GM23338 (cell line): Measurements from ENCODE around the gene SESN3. TPM values are rescaled to one million over a fixed set of nuclear protein-coding genes. Genes with fewer than 3 reads are reported as not detected.

Experiments
- ATAC-seq: fragments of 200-7000 bp; cut with Tn5 transposase; 3 replicates; pipeline ENCODE4 v1.9.1; 2020
- DNase-seq: peaks from one replicate; pipeline ENCODE4 v3.0.0-alpha.2; 2015; ENCODE audit warnings: low spot score
- H2AFZ ChIP-seq: fragments of 200-600 bp; sonication (generic); 2 replicates; pipeline ENCODE4 v1.8.0; 2016; ENCODE audit warnings: antibody characterized with exemption, mild to moderate bottlenecking, moderate library complexity
- H3F3A ChIP-seq: fragments of 200-600 bp; sonication (generic); replicated peaks from 2 replicates; pipeline ENCODE4 v1.8.0; 2017; ENCODE audit warnings: antibody characterized with exemption, mixed run types, low read depth
- H3K27ac ChIP-seq: fragments of 200-600 bp; sonication (generic); 2 replicates; pipeline ENCODE4 v1.6.1; 2016; ENCODE audit warnings: low read depth
- H3K27me3 ChIP-seq: fragments of 200-600 bp; sonication (generic); 2 replicates; pipeline ENCODE4 v1.8.0; 2016; ENCODE audit warnings: mild to moderate bottlenecking, mixed run types, moderate library complexity; ENCODE audit not compliant: insufficient read depth
- H3K36me3 ChIP-seq: fragments of 200-600 bp; sonication (generic); 2 replicates; pipeline ENCODE4 v1.8.0; 2016; ENCODE audit warnings: mild to moderate bottlenecking; ENCODE audit not compliant: insufficient read depth
- H3K4me1 ChIP-seq: fragments of 200-600 bp; sonication (generic); 2 replicates; pipeline ENCODE4 v1.8.0; 2016; ENCODE audit warnings: mild to moderate bottlenecking, moderate library complexity; ENCODE audit not compliant: insufficient read depth
- H3K4me2 ChIP-seq: fragments of 200-600 bp; sonication (generic); 2 replicates; pipeline ENCODE4 v1.7.1; 2017; ENCODE audit warnings: mixed run types
- H3K4me3 ChIP-seq: fragments of 200-600 bp; sonication (generic); 2 replicates; pipeline ENCODE4 v1.6.1; 2016; ENCODE audit warnings: mixed run types
- H3K79me2 ChIP-seq: fragments of 200-600 bp; sonication (generic); replicated peaks from 2 replicates; pipeline ENCODE4 v1.8.0; 2017; ENCODE audit warnings: mild to moderate bottlenecking; ENCODE audit not compliant: insufficient read depth
- H3K9me2 ChIP-seq: fragments of 200-600 bp; sonication (generic); 2 replicates; pipeline ENCODE4 v1.8.0; 2017; ENCODE audit not compliant: insufficient read depth
- H4K20me1 ChIP-seq: fragments of 200-600 bp; sonication (generic); replicated peaks from 2 replicates; pipeline ENCODE4 v1.8.0; 2017; ENCODE audit warnings: mild to moderate bottlenecking; ENCODE audit not compliant: insufficient read depth
- H3K27ac Mint-ChIP-seq: 2 replicates; pipeline ENCODE4 v1.8.0; 2020; ENCODE audit warnings: inconsistent platforms, mild to moderate bottlenecking, moderate library complexity, mixed read lengths
- H3K27me3 Mint-ChIP-seq: 3 replicates; pipeline ENCODE4 v1.8.0; 2022; ENCODE audit warnings: low read depth, mild to moderate bottlenecking, moderate library complexity, mixed read lengths, inconsistent platforms; ENCODE audit not compliant: insufficient read depth, poor library complexity
- H3K36me3 Mint-ChIP-seq: 3 replicates; pipeline ENCODE4 v1.8.0; 2021; ENCODE audit warnings: low read depth, mild to moderate bottlenecking, inconsistent platforms, moderate library complexity, mixed read lengths
- H3K4me1 Mint-ChIP-seq: 3 replicates; pipeline ENCODE4 v1.8.0; 2020; ENCODE audit warnings: mild to moderate bottlenecking, inconsistent platforms, mixed read lengths
- H3K4me3 Mint-ChIP-seq: 3 replicates; pipeline ENCODE4 v1.8.0; 2021; ENCODE audit warnings: moderate library complexity, mild to moderate bottlenecking, inconsistent platforms, mixed read lengths
- H3K9me3 Mint-ChIP-seq: 3 replicates; pipeline ENCODE4 v1.8.0; 2020; ENCODE audit warnings: moderate library complexity, mild to moderate bottlenecking, inconsistent platforms, mixed read lengths
- CREB1 ChIP-seq: fragments of 250-450 bp; sonication (Bioruptor Pico); IDR thresholded peaks from 2 replicates; pipeline ENCODE4 v1.5.0; 2020; ENCODE audit warnings: low read depth, mild to moderate bottlenecking, moderate library complexity
- EZH2 ChIP-seq: fragments of 200-600 bp; sonication (generic); IDR thresholded peaks from one replicate; pipeline ENCODE4 v1.8.0; 2017; ENCODE audit warnings: antibody characterized with exemption, mild to moderate bottlenecking, low read depth; ENCODE audit not compliant: unreplicated experiment
- EZH2phosphoT487 ChIP-seq: fragments of 200-600 bp; sonication (generic); IDR thresholded peaks from one replicate; pipeline ENCODE4 v1.8.1; 2018; ENCODE audit warnings: antibody characterized with exemption; ENCODE audit not compliant: unreplicated experiment
- JUNB ChIP-seq: IDR thresholded peaks from one replicate; pipeline ENCODE4 v1.6.1; 2016; ENCODE audit warnings: antibody characterized with exemption; ENCODE audit not compliant: unreplicated experiment
- NANOG ChIP-seq: IDR thresholded peaks from 2 replicates; pipeline ENCODE4 v1.6.1; 2016; ENCODE audit warnings: antibody characterized with exemption, borderline replicate concordance
- POLR2AphosphoS5 ChIP-seq: IDR thresholded peaks from 2 replicates; pipeline ENCODE4 v1.6.1; 2016; ENCODE audit warnings: antibody characterized with exemption, low read depth
- STAT1 ChIP-seq: IDR thresholded peaks from one replicate; pipeline ENCODE4 v1.6.1; 2016; ENCODE audit warnings: antibody characterized with exemption; ENCODE audit not compliant: unreplicated experiment
- ZNF114 ChIP-seq: fragments of 250-450 bp; sonication (Bioruptor Pico); IDR thresholded peaks from 2 replicates; pipeline ENCODE4 v1.5.0; 2020; ENCODE audit warnings: mild to moderate bottlenecking, moderate library complexity
- ZNF331 ChIP-seq: fragments of 250-450 bp; sonication (Bioruptor Pico); IDR thresholded peaks from 2 replicates; pipeline ENCODE4 v1.5.0; 2020; ENCODE audit warnings: low read depth, mild to moderate bottlenecking, moderate library complexity
- polyA plus RNA-seq: library from polyadenylated mRNA; unstranded; fragments of >200 nt; fragmentation: Nextera tagmentation; extraction: Ambion mirVana; gene quantifications from 2 replicates; pipeline ENCODE4 v1.2.1, GENCODE V29; 2016
- total RNA-seq: library from RNA; depleted of rRNA; stranded (reverse); fragments of >200 nt; shearing (Covaris generic); gene quantifications from 2 replicates; pipeline ENCODE4 v1.2.3, GENCODE V29; 2014
- TF ChIP-seq, protein P1 (sequence below): IDR thresholded peaks from 2 replicates; pipeline ENCODE4 v1.6.1; 2016; ENCODE audit warnings: antibody characterized with exemption
- TF ChIP-seq, protein P2 (sequence below): IDR thresholded peaks from one replicate; pipeline ENCODE4 v1.6.1; 2018; ENCODE audit warnings: antibody characterized with exemption; ENCODE audit not compliant: unreplicated experiment
- TF ChIP-seq, protein P3 (sequence below), 2 experiments: fragments of 200-600 bp in 1 of 2; sonication (generic) in 1 of 2; conservative IDR thresholded peaks; 2 replicates each; pipeline versions ENCODE4 v1.5.1 to v1.6.1; 2016 to 2017; ENCODE audit warnings: antibody characterized with exemption in 2 of 2, low read depth in 2 of 2, mild to moderate bottlenecking in 2 of 2, moderate library complexity in 1 of 2
- TF ChIP-seq, protein P4 (sequence below): fragments of 250-450 bp; sonication (Bioruptor Pico); IDR thresholded peaks from 2 replicates; pipeline ENCODE4 v1.5.0; 2020; ENCODE audit warnings: mild to moderate bottlenecking, moderate library complexity

SESN3 gene
- total and polyA plus RNA-seq, 2 experiments from 2014 or later: 5.5 to 30.5 TPM

DNA sequence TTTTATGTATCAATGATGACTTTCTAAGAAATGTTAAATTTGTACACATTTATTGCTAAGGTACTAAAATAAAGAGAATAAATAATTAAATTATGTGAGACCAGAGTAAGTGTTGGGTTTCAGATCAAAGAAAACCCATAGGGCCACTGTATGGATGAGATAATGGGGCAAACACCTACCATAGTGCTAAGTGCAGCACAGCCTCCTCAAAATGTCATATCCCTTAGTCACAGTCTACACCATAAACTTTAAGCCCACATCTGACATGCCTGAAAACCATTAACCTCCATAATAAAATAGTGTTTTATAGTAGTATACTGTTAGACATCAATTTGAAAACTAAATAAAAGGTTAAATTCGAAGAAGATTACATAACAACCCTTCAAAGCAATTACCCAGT lies 37.5 kb downstream of the SESN3 start:
- no peaks in the 10 kb centered on the region for H3K79me2 ChIP-seq

More for the DNA sequence above, 37.5 kb downstream of the SESN3 start:
- Mint-ChIP-seq H3K27me3 (no peaks in the 10 kb centered on the region), H3K4me3 (no peak overlapping the region), H3K4me1 (peaks cover 12% of the 10 kb centered on the region), H3K27ac (no peak overlapping the region), H3K9me3 (no peaks in the 10 kb centered on the region), H3K36me3 (0 out of 3 replicates have a peak, but pooled peaks cover 4% of the 10 kb centered on the region)
- H2AFZ ChIP-seq: no peak overlapping the region
- no peaks in the 10 kb centered on the region for H3F3A ChIP-seq
- H3K27me3 ChIP-seq: no peaks in the 10 kb centered on the region
- DNase-seq (no peak), ATAC-seq (no peak)
- no peak for TF ChIP-seq EZH2
- TF ChIP-seq, protein P1, sequence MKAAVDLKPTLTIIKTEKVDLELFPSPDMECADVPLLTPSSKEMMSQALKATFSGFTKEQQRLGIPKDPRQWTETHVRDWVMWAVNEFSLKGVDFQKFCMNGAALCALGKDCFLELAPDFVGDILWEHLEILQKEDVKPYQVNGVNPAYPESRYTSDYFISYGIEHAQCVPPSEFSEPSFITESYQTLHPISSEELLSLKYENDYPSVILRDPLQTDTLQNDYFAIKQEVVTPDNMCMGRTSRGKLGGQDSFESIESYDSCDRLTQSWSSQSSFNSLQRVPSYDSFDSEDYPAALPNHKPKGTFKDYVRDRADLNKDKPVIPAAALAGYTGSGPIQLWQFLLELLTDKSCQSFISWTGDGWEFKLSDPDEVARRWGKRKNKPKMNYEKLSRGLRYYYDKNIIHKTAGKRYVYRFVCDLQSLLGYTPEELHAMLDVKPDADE: no peak
- no peak for TF ChIP-seq JUNB
- TF ChIP-seq, protein P2, sequence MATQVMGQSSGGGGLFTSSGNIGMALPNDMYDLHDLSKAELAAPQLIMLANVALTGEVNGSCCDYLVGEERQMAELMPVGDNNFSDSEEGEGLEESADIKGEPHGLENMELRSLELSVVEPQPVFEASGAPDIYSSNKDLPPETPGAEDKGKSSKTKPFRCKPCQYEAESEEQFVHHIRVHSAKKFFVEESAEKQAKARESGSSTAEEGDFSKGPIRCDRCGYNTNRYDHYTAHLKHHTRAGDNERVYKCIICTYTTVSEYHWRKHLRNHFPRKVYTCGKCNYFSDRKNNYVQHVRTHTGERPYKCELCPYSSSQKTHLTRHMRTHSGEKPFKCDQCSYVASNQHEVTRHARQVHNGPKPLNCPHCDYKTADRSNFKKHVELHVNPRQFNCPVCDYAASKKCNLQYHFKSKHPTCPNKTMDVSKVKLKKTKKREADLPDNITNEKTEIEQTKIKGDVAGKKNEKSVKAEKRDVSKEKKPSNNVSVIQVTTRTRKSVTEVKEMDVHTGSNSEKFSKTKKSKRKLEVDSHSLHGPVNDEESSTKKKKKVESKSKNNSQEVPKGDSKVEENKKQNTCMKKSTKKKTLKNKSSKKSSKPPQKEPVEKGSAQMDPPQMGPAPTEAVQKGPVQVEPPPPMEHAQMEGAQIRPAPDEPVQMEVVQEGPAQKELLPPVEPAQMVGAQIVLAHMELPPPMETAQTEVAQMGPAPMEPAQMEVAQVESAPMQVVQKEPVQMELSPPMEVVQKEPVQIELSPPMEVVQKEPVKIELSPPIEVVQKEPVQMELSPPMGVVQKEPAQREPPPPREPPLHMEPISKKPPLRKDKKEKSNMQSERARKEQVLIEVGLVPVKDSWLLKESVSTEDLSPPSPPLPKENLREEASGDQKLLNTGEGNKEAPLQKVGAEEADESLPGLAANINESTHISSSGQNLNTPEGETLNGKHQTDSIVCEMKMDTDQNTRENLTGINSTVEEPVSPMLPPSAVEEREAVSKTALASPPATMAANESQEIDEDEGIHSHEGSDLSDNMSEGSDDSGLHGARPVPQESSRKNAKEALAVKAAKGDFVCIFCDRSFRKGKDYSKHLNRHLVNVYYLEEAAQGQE: no peak
- TF ChIP-seq EZH2phosphoT487: no peak
- no peak for TF ChIP-seq ZNF114
- no peak for TF ChIP-seq ZNF331
- no peak for TF ChIP-seq STAT1
- no peak for TF ChIP-seq POLR2AphosphoS5
- TF ChIP-seq, protein P3, sequence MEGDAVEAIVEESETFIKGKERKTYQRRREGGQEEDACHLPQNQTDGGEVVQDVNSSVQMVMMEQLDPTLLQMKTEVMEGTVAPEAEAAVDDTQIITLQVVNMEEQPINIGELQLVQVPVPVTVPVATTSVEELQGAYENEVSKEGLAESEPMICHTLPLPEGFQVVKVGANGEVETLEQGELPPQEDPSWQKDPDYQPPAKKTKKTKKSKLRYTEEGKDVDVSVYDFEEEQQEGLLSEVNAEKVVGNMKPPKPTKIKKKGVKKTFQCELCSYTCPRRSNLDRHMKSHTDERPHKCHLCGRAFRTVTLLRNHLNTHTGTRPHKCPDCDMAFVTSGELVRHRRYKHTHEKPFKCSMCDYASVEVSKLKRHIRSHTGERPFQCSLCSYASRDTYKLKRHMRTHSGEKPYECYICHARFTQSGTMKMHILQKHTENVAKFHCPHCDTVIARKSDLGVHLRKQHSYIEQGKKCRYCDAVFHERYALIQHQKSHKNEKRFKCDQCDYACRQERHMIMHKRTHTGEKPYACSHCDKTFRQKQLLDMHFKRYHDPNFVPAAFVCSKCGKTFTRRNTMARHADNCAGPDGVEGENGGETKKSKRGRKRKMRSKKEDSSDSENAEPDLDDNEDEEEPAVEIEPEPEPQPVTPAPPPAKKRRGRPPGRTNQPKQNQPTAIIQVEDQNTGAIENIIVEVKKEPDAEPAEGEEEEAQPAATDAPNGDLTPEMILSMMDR (conservative IDR thresholded peaks at IDR 0.05; ENCODE audit: low read depth in 2 of 2): no peak
- no peak for TF ChIP-seq NANOG
- TF ChIP-seq, protein P4, sequence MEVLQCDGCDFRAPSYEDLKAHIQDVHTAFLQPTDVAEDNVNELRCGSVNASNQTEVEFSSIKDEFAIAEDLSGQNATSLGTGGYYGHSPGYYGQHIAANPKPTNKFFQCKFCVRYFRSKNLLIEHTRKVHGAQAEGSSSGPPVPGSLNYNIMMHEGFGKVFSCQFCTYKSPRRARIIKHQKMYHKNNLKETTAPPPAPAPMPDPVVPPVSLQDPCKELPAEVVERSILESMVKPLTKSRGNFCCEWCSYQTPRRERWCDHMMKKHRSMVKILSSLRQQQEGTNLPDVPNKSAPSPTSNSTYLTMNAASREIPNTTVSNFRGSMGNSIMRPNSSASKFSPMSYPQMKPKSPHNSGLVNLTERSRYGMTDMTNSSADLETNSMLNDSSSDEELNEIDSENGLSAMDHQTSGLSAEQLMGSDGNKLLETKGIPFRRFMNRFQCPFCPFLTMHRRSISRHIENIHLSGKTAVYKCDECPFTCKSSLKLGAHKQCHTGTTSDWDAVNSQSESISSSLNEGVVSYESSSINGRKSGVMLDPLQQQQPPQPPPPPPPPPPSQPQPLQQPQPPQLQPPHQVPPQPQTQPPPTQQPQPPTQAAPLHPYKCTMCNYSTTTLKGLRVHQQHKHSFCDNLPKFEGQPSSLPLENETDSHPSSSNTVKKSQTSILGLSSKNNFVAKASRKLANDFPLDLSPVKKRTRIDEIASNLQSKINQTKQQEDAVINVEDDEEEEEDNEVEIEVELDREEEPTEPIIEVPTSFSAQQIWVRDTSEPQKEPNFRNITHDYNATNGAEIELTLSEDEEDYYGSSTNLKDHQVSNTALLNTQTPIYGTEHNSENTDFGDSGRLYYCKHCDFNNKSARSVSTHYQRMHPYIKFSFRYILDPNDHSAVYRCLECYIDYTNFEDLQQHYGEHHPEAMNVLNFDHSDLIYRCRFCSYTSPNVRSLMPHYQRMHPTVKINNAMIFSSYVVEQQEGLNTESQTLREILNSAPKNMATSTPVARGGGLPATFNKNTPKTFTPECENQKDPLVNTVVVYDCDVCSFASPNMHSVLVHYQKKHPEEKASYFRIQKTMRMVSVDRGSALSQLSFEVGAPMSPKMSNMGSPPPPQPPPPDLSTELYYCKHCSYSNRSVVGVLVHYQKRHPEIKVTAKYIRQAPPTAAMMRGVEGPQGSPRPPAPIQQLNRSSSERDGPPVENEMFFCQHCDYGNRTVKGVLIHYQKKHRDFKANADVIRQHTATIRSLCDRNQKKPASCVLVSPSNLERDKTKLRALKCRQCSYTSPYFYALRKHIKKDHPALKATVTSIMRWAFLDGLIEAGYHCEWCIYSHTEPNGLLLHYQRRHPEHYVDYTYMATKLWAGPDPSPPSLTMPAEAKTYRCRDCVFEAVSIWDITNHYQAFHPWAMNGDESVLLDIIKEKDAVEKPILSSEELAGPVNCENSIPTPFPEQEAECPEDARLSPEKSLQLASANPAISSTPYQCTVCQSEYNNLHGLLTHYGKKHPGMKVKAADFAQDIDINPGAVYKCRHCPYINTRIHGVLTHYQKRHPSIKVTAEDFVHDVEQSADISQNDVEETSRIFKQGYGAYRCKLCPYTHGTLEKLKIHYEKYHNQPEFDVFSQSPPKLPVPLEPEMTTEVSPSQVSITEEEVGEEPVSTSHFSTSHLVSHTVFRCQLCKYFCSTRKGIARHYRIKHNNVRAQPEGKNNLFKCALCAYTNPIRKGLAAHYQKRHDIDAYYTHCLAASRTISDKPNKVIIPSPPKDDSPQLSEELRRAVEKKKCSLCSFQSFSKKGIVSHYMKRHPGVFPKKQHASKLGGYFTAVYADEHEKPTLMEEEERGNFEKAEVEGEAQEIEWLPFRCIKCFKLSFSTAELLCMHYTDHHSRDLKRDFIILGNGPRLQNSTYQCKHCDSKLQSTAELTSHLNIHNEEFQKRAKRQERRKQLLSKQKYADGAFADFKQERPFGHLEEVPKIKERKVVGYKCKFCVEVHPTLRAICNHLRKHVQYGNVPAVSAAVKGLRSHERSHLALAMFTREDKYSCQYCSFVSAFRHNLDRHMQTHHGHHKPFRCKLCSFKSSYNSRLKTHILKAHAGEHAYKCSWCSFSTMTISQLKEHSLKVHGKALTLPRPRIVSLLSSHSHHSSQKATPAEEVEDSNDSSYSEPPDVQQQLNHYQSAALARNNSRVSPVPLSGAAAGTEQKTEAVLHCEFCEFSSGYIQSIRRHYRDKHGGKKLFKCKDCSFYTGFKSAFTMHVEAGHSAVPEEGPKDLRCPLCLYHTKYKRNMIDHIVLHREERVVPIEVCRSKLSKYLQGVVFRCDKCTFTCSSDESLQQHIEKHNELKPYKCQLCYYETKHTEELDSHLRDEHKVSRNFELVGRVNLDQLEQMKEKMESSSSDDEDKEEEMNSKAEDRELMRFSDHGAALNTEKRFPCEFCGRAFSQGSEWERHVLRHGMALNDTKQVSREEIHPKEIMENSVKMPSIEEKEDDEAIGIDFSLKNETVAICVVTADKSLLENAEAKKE (CRISPR knock-in tag): no peak
- no peak for TF ChIP-seq CREB1 (CRISPR knock-in tag)
- no peaks in the 10 kb centered on the region for H4K20me1 ChIP-seq
- no peak overlapping the region for H3K27ac ChIP-seq
- H3K9me2 ChIP-seq: no peaks in the 10 kb centered on the region
- no peak overlapping the region for H3K4me3 ChIP-seq
- no peak overlapping the region for H3K4me2 ChIP-seq
- no peaks in the 10 kb centered on the region for H3K4me1 ChIP-seq
- no peaks in the 10 kb centered on the region for H3K36me3 ChIP-seq
